ENCODE results near the gene ROBO1. TPM values are rescaled to one million over a fixed set of nuclear protein-coding genes. Genes with fewer than 3 reads are reported as not detected.

The ROBO1 gene
- total RNA-seq, 2 experiments from 2014 or later: 1.6 to 2.1 TPM

GRCh38 chr3:78838362-78838761 lies 929.4 kb downstream of the ROBO1 start:
- ChIA-PET CTCF (no interaction called here), POLR2A (no interaction called here)

DNA sequence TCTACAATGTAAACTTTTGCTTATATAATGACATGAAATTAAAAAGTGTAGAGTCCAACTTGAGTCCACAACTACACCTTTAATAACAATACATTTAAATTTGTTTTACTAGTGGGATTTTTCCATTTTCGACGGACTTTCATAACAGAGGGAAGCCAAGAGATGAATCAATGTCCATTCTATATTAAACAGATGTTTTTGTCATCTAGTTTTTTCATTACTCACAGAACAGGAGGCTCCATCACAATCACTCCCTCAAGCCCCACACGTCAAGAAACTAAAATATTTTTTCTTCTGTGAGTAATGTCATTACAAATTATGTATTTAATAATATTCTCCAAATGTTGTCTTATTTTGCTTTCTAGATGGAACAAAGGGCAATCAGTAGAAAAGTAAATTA lies 932.9 kb downstream of the ROBO1 start:
- POLR2A ChIA-PET: no interaction called here
- CTCF ChIA-PET: no interaction called here

GRCh38 chr3:78832785-78833204 lies 935.0 kb downstream of the ROBO1 start:
- POLR2A ChIA-PET: no interaction called here
- CTCF ChIA-PET: no interaction called here

- CTCF ChIA-PET: no interaction called here
- POLR2A ChIA-PET: no interaction called here
Observed at GRCh38 chr3:78831446-78831972, 936.3 kb downstream of the ROBO1 start.

- POLR2A ChIA-PET: no interaction called here
- CTCF ChIA-PET: no interaction called here
Observed at GRCh38 chr3:78830470-78830869, 937.3 kb downstream of the ROBO1 start.

GRCh38 chr3:78827618-78828017 lies 940.2 kb downstream of the ROBO1 start:
- CTCF ChIA-PET: no interaction called here
- POLR2A ChIA-PET: no interaction called here

GRCh38 chr3:78825858-78826215 lies 942.0 kb downstream of the ROBO1 start:
- ChIA-PET CTCF (no interaction called here), POLR2A (no interaction called here)

- CTCF ChIA-PET: no interaction called here
- POLR2A ChIA-PET: no interaction called here
Observed at GRCh38 chr3:78825118-78825857, 942.5 kb downstream of the ROBO1 start.

GRCh38 chr3:78823859-78824258 lies 943.9 kb downstream of the ROBO1 start:
- ChIA-PET CTCF (no interaction called here), POLR2A (no interaction called here)

DNA sequence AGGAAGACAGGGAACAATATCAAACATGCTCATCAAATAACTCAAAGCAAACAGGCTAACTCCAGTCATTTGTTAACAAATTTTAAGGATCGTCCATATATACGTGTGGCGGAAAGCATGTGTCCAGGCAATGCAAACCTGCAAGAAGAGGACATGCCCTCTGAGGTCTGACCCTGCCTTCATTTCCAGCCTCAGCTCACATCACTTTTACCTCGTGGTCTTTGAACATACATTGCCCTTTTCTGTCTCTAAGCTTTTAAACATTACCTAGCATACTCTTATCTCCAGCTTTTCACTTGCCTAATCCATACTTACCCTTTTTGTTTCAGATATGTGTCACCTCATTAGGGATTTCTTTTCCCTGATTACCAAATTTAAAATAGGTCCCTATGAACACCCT lies 944.4 kb downstream of the ROBO1 start:
- ChIA-PET CTCF (no interaction called here), POLR2A (no interaction called here)

GRCh38 chr3:78822726-78823125 lies 945.1 kb downstream of the ROBO1 start:
- POLR2A ChIA-PET: no interaction called here
- CTCF ChIA-PET: no interaction called here

DNA sequence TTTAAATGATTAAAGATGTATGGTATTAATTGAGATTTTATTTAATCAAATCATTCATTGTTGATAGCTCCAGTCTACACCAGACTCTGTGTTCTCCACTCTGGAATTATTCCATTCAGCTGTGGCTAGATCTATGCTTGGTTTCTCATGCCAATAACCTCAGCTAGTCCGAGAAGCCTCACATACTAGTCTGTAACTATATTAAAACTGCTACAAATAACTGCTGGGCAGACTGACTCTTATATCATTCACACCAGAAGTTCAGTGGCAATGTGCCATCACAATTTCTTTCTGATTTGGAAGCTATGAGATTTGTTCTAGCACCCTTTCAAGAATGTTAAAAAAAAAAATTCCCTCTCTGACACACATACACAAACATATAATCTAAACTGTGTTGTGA lies 947.3 kb downstream of the ROBO1 start:
- ChIA-PET CTCF (no interaction called here), POLR2A (no interaction called here)

DNA sequence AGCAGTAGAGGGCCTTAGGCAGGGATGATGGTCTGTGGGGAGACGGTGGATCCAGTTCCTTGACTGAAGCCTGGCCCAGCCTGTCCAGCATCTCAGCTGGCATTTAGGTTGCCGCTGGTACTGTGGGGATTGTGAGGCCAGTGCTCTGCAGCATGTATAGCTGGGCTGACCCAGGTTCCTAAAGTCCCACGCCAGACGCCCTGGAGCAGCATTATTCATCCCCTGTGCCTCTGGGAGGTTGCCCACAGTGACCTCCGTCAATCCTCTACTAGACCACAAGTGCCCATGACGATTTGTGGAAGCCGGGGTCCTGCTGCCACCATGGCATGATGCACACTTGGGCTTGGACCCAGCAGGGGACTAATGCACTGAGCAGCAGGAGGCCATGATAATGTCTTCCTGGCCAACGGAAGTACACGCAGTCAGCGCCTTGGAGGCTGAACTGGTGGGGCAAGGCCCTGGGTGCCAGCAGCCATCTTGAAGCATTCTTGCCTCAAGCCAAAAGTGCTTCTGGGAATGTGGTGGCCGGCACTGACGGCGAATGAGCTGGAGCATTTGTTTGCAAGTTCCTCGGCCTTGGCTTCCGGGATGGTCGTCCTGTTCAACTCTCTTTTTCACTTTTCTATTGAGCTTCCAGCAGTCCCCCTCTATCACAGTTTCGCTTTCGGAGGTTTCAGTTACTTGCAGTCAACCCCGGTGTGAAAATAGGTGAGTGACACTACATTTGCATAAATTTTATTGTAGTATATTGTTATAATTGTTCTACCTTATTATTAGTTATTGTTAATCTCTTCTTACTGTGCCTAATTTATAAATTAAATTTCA lies 949.4 kb downstream of the ROBO1 start:
- POLR2A ChIA-PET: no interaction called here
- CTCF ChIA-PET: no interaction called here

DNA sequence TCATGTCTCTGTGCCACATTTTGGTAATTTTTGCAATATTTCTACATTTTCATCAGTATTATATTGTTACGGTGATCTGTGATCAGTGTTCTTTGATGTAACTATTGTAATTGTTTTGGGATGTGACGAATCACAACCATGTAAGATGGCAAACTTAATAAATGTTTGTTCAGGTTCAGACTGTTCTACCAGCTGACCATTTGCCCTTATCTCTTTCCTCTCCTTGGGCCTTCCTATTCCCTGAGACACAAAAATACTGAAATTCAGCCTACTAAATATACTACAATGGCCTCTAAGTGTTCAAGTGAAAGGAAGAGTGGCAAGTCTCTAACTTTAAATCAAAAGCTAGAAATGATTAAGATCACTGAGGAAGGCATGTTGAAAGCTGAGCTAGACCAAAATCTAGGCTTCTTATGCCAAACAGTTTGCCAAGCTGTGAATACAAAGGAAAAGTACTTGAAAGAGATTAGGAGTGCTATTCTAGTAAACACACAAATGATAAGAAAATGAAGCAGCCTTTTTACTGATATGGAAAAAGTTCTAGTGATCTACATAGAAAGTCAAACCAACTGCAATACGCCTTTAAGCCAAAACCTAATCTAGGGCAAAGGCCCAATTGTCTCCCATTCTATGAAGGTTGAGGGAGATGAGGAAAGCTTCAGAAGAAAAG lies 952.8 kb downstream of the ROBO1 start:
- POLR2A ChIA-PET: no interaction called here
- CTCF ChIA-PET: no interaction called here

DNA sequence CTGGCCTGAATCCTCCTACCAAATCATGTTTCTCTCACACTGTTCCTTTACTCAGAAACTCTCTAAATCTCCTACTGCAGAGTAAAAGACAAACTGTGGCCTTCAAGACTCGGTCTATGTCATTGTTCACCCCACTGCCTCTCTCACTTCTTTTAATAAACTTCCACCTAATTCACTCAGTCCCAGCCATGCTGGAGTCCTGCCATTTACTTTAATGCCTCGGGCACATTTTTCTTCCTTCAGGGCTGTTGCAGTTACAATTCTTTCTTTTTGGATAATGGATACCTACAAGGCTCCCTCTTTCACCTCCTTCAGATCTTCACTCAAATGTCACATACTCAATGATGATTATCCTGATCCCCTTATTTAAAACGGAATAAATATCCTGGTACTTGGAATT lies 955.6 kb downstream of the ROBO1 start:
- POLR2A ChIA-PET: no interaction called here
- CTCF ChIA-PET: no interaction called here

GRCh38 chr3:78809966-78810365 lies 957.8 kb downstream of the ROBO1 start:
- POLR2A ChIA-PET: no interaction called here
- CTCF ChIA-PET: no interaction called here

DNA sequence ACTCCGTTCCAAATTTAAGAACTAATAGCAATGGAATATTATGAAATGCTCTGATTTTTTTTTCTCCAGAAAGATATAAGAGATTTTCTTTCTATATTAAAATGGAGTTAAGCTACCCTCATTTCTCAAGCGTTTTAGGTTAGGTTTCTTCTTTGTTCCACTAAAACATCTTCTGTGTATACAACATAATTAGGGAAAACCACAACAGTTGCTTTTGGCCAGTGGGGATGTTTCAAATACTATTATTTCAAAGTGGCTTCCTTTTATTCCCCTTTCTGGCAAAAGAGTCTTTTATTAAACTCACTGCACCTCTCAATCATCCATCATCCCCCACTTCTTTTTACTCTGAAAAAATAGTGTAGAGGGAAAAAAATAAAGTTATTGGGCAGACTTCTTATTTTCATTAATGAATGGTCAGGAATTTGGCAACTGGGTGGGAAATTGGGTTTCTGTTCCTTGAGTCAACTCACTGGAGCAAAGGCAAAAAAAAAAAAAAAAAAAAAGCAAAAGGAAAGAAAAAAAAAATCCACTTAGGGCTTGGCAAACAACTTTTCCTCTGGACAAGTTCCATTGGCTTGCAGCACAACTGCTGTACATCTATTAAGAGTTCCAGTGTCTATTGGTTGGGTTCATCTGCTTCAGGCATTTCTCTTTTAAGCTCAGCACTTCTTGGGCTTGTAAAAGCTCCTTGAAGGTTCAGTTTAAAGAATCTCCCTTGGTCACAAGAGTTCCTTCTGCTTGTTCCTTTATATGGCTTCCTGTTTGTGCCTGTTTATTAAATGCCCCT lies 963.4 kb downstream of the ROBO1 start:
- POLR2A ChIA-PET: no interaction called here
- CTCF ChIA-PET: no interaction called here

GRCh38 chr3:78802562-78802930 lies 965.3 kb downstream of the ROBO1 start:
- ChIA-PET CTCF (no interaction called here), POLR2A (no interaction called here)

DNA sequence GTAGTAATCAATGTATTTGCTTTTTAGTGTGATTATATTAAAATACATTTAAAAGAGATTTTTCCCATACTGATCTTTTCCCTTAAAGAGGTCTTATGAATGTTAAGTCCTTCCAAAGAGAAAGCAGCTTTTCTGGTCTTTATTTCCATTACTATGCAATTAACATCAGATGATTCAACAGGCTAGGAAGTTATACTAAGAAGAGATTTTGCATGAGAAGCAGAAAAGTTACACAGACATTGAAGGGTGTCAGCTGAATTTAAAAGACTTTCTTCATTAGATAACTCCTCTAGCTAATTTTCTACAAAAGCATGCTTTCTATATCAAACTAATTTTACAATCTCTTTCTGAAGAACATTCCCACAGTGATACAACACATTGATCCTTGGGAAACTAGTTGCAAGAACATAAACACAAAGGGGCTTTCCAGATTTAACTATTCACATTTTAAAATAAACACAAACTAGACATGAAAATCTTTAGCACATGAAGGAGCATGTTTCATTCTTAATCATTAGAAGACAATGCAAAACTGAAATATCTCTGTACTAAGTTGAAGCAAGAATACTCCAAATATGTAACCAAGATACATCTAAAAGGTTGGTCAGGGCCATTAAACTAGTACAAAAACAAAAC lies 965.8 kb downstream of the ROBO1 start:
- CTCF ChIA-PET: no interaction called here

GRCh38 chr3:78799681-78800080 lies 968.1 kb downstream of the ROBO1 start:
- CTCF ChIA-PET: no interaction called here
- POLR2A ChIA-PET: no interaction called here

More for the DNA sequence above, 965.8 kb downstream of the ROBO1 start:
- POLR2A ChIA-PET: no interaction called here
